22Rv1 (cell line): Measurements from ENCODE around the gene NCAN.
"Not testable (repeated sequence)": the region's sequence is repeated elsewhere in the genome, so short reads cannot be mapped to it uniquely, and the experiment has no call there.

Experiments used
- H3K27ac ChIP-seq: fragments of 450-650 bp; 2 replicates; pipeline ENCODE4 v1.5.1; 2017
- CTCF ChIP-seq: fragments of 450-650 bp; IDR thresholded peaks from 2 replicates; pipeline ENCODE4 v1.5.1; 2017; ENCODE audit warnings: mild to moderate bottlenecking
- ZFX ChIP-seq: fragments of 450-650 bp; IDR thresholded peaks from 2 replicates; pipeline ENCODE4 v1.6.1; 2017; ENCODE audit warnings: antibody characterized with exemption, borderline replicate concordance

The NCAN gene

GRCh38 chr19:19217099-19217498 lies 5.3 kb downstream of the NCAN start:
- H3K27ac ChIP-seq, result no peak overlapping the region
- TF ChIP-seq CTCF (peak; percentile 38), ZFX (no peak)

GRCh38 chr19:19218911-19219310 lies 7.2 kb downstream of the NCAN start:
- TF ChIP-seq ZFX (no peak), CTCF (no peak)
- H3K27ac ChIP-seq, result no peak overlapping the region

GRCh38 chr19:19221000-19221399 lies 9.2 kb downstream of the NCAN start:
- H3K27ac ChIP-seq, result not testable (repeated sequence)

- H3K27ac ChIP-seq, result no peak overlapping the region
- TF ChIP-seq CTCF, result no peak
- no peak for TF ChIP-seq ZFX
Observed at GRCh38 chr19:19223060-19223459, 11.3 kb downstream of the NCAN start.

- no peak for TF ChIP-seq CTCF
- TF ChIP-seq ZFX, result no peak
Observed at GRCh38 chr19:19223636-19224035, 11.9 kb downstream of the NCAN start.

GRCh38 chr19:19224150-19224851 lies 12.5 kb downstream of the NCAN start:
- TF ChIP-seq CTCF (no peak), ZFX (no peak)
- no peak overlapping the region for H3K27ac ChIP-seq

More at GRCh38 chr19:19223636-19224035, 11.9 kb downstream of the NCAN start:
- H3K27ac ChIP-seq, result no peak overlapping the region

GRCh38 chr19:19224852-19225494 lies 13.2 kb downstream of the NCAN start:
- peak; percentile 89 for TF ChIP-seq CTCF
- no peak for TF ChIP-seq ZFX

GRCh38 chr19:19226204-19226603 lies 14.4 kb downstream of the NCAN start:
- TF ChIP-seq ZFX, result no peak
- no peak for TF ChIP-seq CTCF
- H3K27ac ChIP-seq, result no peak overlapping the region

More at GRCh38 chr19:19224852-19225494, 13.2 kb downstream of the NCAN start:
- H3K27ac ChIP-seq, result no peak overlapping the region
